Subcutaneous adipose tissue (tissue), 4 donors: ENCODE measurements around the gene CCER1. TPM values are rescaled to one million over a fixed set of nuclear protein-coding genes. Genes with fewer than 3 reads are reported as not detected.

Experiments used
- CTCF ChIP-seq: fragments of 450-650 bp; IDR thresholded peaks from one replicate; pipeline ENCODE4 v1.5.1; 2016; ENCODE audit warnings: low read depth, mild to moderate bottlenecking, control low read depth, antibody characterized with exemption, moderate library complexity
- total RNA-seq, 4 donors: library from RNA; depleted of rRNA; stranded (reverse); fragments of >200 nt; gene quantifications; one replicate each; pipeline ENCODE4 v1.1.0, GENCODE V29; 2016

CCER1 gene
- total RNA-seq, 4 donors from 2014 or later = not detected

- no peak for TF ChIP-seq CTCF
These were observed 14.9 kb upstream of the CCER1 start for GRCh38 chr12:90969851-90970250.

DNA sequence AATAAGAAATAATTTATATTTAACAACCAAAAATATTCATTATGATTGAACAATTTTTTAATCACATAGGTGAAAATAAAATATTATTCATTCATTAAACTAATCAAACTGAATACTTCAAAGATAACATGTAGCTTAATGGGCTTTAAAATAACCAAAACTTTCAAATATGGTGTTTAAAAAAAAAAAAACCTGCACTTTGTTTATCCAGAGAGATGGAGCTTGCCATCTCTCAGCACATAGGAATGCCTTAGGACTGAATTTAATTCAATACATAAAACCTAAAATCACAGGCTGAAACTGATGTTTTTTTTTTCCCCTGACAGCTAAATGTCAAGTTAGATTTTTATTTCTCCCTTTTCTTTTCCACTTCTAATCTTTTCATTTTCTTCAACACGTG lies 14.4 kb upstream of the CCER1 start:
- no peak for TF ChIP-seq CTCF

DNA sequence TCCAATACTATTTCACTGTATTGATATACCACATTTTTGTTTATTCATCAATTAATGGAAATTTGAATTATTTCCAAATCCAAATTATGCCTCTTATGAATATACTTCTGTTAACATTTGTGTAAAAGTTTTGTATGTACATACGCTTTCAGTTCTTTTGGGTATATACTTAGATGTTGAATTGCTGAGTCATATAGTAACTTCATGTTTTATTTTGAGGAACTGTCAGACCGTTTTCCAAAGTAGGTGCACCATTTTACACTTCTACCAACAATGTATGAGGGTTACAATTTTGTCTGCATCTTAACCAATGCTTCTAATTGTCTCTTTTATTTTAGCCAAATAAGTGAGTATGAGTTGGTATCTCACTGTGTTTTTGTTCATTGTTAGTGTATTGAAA lies 10.2 kb upstream of the CCER1 start:
- no peak for TF ChIP-seq CTCF

GRCh38 chr12:90964616-90965015 lies 9.6 kb upstream of the CCER1 start:
- no peak for TF ChIP-seq CTCF

GRCh38 chr12:90963946-90964345 lies 9.0 kb upstream of the CCER1 start:
- no peak for TF ChIP-seq CTCF

GRCh38 chr12:90961154-90961553 lies 6.2 kb upstream of the CCER1 start:
- TF ChIP-seq CTCF = no peak

GRCh38 chr12:90959538-90960139 lies 4.7 kb upstream of the CCER1 start:
- TF ChIP-seq CTCF = no peak

- TF ChIP-seq CTCF = no peak
These were observed 4.1 kb upstream of the CCER1 start for GRCh38 chr12:90959032-90959431.
